Adrenal gland (tissue), 12 donors: ENCODE measurements around the gene TEDC2. TPM values are rescaled to one million over a fixed set of nuclear protein-coding genes. Genes with fewer than 3 reads are reported as not detected.

Experiments used
- DNase-seq, 7 donors: peaks; one replicate each; pipeline ENCODE4 v3.0.0-alpha.2; 2019 to 2020
- H3K27ac ChIP-seq, 5 donors: fragments of 200-600 bp; sonication (generic) in 4 of 5; 1 replicate in 3 of 5; 2 replicates in 2 of 5; pipeline versions ENCODE4 v1.5.1 to v1.8.0; 2016 to 2020; ENCODE audit warnings: mild to moderate bottlenecking in 1 of 5
- H3K27me3 ChIP-seq: fragments of 200-600 bp; 2 replicates; pipeline ENCODE4 v1.8.0; 2021
- H3K36me3 ChIP-seq, 2 donors: fragments of 200-600 bp; replicated peaks in 1 of 2; 1 replicate in 1 of 2; 2 replicates in 1 of 2; pipeline versions ENCODE4 v1.5.1 to v1.8.0; 2018 to 2022
- H3K4me1 ChIP-seq, 2 donors: fragments of 200-600 bp; replicated peaks in 1 of 2; 1 replicate in 1 of 2; 2 replicates in 1 of 2; pipeline versions ENCODE4 v1.5.1 to v1.8.0; 2018 to 2021
- H3K4me3 ChIP-seq, 4 donors: fragments of 200-600 bp; sonication (generic) in 3 of 4; one replicate each; pipeline ENCODE4 v1.5.1; 2016 to 2018
- H3K9me3 ChIP-seq, 3 donors: fragments of 200-600 bp; sonication (generic) in 1 of 3; replicated peaks in 1 of 3; 1 replicate in 2 of 3; 2 replicates in 1 of 3; pipeline versions ENCODE4 v1.5.1 to v1.8.0; 2016 to 2021
- CTCF ChIP-seq, 6 experiments: fragments of 450-650 bp in 4 of 6; fragments of 200-600 bp in 2 of 6; sonication (generic) in 1 of 6; IDR thresholded peaks; 1 replicate in 5 of 6; 2 replicates in 1 of 6; pipeline versions ENCODE4 v1.5.1 to v1.8.0; 2016 to 2021; ENCODE audit warnings: antibody characterized with exemption in 6 of 6, mild to moderate bottlenecking in 2 of 6, moderate library complexity in 1 of 6
- POLR2A ChIP-seq, 2 donors: fragments of 450-650 bp; IDR thresholded peaks; one replicate each; pipeline ENCODE4 v1.6.1; 2017; ENCODE audit warnings: antibody characterized with exemption in 2 of 2, mild to moderate bottlenecking in 2 of 2, moderate library complexity in 1 of 2
- WGBS, 4 donors: extraction: QIAGEN DNeasy Blood & Tissue Kit in 2 of 4; methylation state at CpG; one replicate each; pipeline versions ENCODE4 v1.1.5 to v1.1.7; 2013 to 2017; 5-methylcytosine and 5-hydroxymethylcytosine counted together
- intact Hi-C, 2 donors: fragments of 100-400 bp; cut with DNase I; formaldehyde crosslinking; loops; one replicate each; pipeline versions ENCODE4 v1.14.1 to v1.15.0; 2022 to 2023
- polyA plus RNA-seq, 3 donors: library from polyadenylated mRNA; stranded (reverse); fragments of 200-250 nt in 2 of 3; fragments of 350-450 nt in 1 of 3; fragmentation: Illumina TruSeq in 1 of 3; extraction: RNeasy Lipid Tissue Mini Kit (QIAGEN cat#74804) in 1 of 3; gene quantifications; one replicate each; pipeline ENCODE4 v1.2.3, GENCODE V29; 2013 to 2014
- total RNA-seq, 9 donors: library from RNA; depleted of rRNA in 4 of 9; stranded (reverse); fragments of >200 nt in 4 of 9; fragments of 120-200 nt in 1 of 9; fragmentation: NEBNext Ultra II Directional in 1 of 9; extraction: Animal tissue kit (Norgen Biotek cat#: 25700) in 1 of 9; gene quantifications; one replicate each; pipeline versions ENCODE4 v1.1.0 to v1.2.4, GENCODE V29; 2013 to 2023
- donor health status: healthy with polysubstance abuse.
- donor health status: Bipolar disorder and iron deficiency.
- donor health status: DM: yes; HTN: yes; CAD: no.
- donor health status: DM: no; HTN: no; CAD: no.
- donor health status: DM: no; HTN: no; CAD: no.
- donor health status: DM: yes; HTN: yes; CAD: no.

TEDC2 gene
- total and polyA plus RNA-seq, 12 donors, result 0.33 to 8.6 (median 1.6) TPM

- Histone ChIP-seq H3K9me3 (no peaks in the 10 kb centered on the region), H3K36me3 (no peaks in the 10 kb centered on the region), H3K4me3 (no peak overlapping the region), H3K4me1 (peaks cover 35 to 56% of the 10 kb centered on the region in 2 donors), H3K27me3 (peaks cover 17% of the 10 kb centered on the region), H3K27ac (no peak overlapping the region)
- DNase-seq, result no peak
- intact Hi-C loops, result no loop called here
- WGBS, 4 donors, result 41 to 50% methylated on average over 9 of the region's 9 CpGs; no CpG with 5 or more reads in 2 of the 4 donors
- no peak for TF ChIP-seq CTCF (IDR thresholded peaks at IDR 0.05)
- TF ChIP-seq POLR2A (IDR thresholded peaks at IDR 0.05), result no peak
Observed at GRCh38 chr16:2470603-2471015, 10.7 kb downstream of the TEDC2 start.

GRCh38 chr16:2471016-2471652, 11.2 kb downstream of the TEDC2 start, which contains the start of gene NTN3:
NTN3 (plus strand) TSS chr16:2471297; CDS start chr16:2471702, 405 bp downstream.
- 0 to 2% (median 1%) methylated on average over 1 to 59 of the region's 59 CpGs; no CpG with 5 or more reads in 1 of the 4 donors for WGBS, 4 donors
- Histone ChIP-seq H3K27ac (peak within 1 kb of the TSS in 1 of 5 donors; percentile 8), H3K27me3 (peaks cover 17% of the 10 kb centered on the region), H3K36me3 (no peaks in the 10 kb centered on the region), H3K4me1 (peaks cover 37 to 61% of the 10 kb centered on the region in 2 donors), H3K4me3 (peak within 1 kb of the TSS in 1 of 4 donors; percentile 32), H3K9me3 (no peaks in the 10 kb centered on the region)
- intact Hi-C loops, result no loop called here
- TF ChIP-seq POLR2A (IDR thresholded peaks at IDR 0.05) (no peak), CTCF (IDR thresholded peaks at IDR 0.05) (no peak)
- peak in 1 of 7 donors; percentile 24 for DNase-seq

GRCh38 chr16:2471653-2472487, 12.0 kb downstream of the TEDC2 start:
- DNase-seq, result no peak
- H3K27me3 ChIP-seq, result peaks cover 17% of the 10 kb centered on the region
- 4 to 65% (median 42%) methylated on average over 5 to 61 of the region's 61 CpGs for WGBS, 4 donors
- H3K9me3 ChIP-seq, result no peaks in the 10 kb centered on the region
- no peaks in the 10 kb centered on the region for H3K36me3 ChIP-seq
- no peak overlapping the region for H3K27ac ChIP-seq
- H3K4me3 ChIP-seq, result peak overlapping the region in 1 of 4 donors; percentile 32
- TF ChIP-seq POLR2A (IDR thresholded peaks at IDR 0.05) (no peak), CTCF (IDR thresholded peaks at IDR 0.05) (no peak)
- H3K4me1 ChIP-seq, result peaks cover 37 to 67% of the 10 kb centered on the region in 2 donors
- intact Hi-C loops, result no loop called here

GRCh38 chr16:2472488-2472864, 12.6 kb downstream of the TEDC2 start:
- Histone ChIP-seq H3K4me1 (peaks cover 37 to 68% of the 10 kb centered on the region in 2 donors), H3K27me3 (peaks cover 17% of the 10 kb centered on the region)
- 85 to 95% (median 91%) methylated on average over 4 to 27 of the region's 27 CpGs for WGBS, 4 donors

More at GRCh38 chr16:2472488-2472864, 12.6 kb downstream of the TEDC2 start:
- Histone ChIP-seq H3K36me3 (no peaks in the 10 kb centered on the region), H3K27ac (no peak overlapping the region), H3K4me3 (no peak overlapping the region), H3K9me3 (no peaks in the 10 kb centered on the region)
- TF ChIP-seq CTCF (IDR thresholded peaks at IDR 0.05) (no peak), POLR2A (IDR thresholded peaks at IDR 0.05) (no peak)
- intact Hi-C loops, result no loop called here
- no peak for DNase-seq
